Measurements from ENCODE around the gene IL36RN.
"Not testable (repeated sequence)": the region's sequence is repeated elsewhere in the genome, so short reads cannot be mapped to it uniquely, and the experiment has no call there.

The IL36RN gene

DNA sequence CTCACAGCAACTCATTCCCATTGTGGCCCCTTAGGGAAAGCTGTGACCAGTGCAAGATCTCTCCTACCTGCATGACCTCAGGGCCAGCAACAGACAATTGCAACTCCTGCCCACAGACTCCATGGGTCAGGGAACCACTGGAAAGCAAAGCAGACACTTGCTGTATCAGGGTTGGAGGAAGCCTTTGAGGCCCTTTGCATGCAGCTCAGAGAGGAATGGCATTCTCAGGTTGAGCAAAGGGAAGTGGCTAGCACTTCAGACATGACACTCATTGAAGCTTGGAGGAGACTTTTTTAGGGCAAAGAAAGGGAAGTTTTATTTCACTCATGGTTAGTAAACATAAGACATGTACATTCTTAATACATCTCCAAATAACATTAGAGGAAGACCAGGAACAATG, 30.9 kb downstream of the IL36RN start:
- TF ChIP-seq, protein P1, sequence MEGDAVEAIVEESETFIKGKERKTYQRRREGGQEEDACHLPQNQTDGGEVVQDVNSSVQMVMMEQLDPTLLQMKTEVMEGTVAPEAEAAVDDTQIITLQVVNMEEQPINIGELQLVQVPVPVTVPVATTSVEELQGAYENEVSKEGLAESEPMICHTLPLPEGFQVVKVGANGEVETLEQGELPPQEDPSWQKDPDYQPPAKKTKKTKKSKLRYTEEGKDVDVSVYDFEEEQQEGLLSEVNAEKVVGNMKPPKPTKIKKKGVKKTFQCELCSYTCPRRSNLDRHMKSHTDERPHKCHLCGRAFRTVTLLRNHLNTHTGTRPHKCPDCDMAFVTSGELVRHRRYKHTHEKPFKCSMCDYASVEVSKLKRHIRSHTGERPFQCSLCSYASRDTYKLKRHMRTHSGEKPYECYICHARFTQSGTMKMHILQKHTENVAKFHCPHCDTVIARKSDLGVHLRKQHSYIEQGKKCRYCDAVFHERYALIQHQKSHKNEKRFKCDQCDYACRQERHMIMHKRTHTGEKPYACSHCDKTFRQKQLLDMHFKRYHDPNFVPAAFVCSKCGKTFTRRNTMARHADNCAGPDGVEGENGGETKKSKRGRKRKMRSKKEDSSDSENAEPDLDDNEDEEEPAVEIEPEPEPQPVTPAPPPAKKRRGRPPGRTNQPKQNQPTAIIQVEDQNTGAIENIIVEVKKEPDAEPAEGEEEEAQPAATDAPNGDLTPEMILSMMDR (IDR thresholded peaks at IDR 0.05): no peak
- no peak overlapping the region for H2AFZ ChIP-seq
- no peaks in the 10 kb centered on the region for H3K36me3 ChIP-seq (ENCODE audit: control insufficient read depth, insufficient read depth, low read length)
- H3K4me1 ChIP-seq: no peaks in the 10 kb centered on the region
- no peaks in the 10 kb centered on the region for H3K9me3 ChIP-seq (ENCODE audit: control insufficient read depth, low read length)
- H3K4me2 ChIP-seq (ENCODE audit: low read length): no peak overlapping the region
- no peaks in the 10 kb centered on the region for H3K79me2 ChIP-seq
- no peaks in the 10 kb centered on the region for H3K27me3 ChIP-seq (ENCODE audit: control insufficient read depth, insufficient read depth, low read length)
- no peak overlapping the region for H3K27ac ChIP-seq
- no peak overlapping the region for H3K9ac ChIP-seq
- no peak overlapping the region for H3K4me3 ChIP-seq (ENCODE audit: low read depth, low read length)

DNA sequence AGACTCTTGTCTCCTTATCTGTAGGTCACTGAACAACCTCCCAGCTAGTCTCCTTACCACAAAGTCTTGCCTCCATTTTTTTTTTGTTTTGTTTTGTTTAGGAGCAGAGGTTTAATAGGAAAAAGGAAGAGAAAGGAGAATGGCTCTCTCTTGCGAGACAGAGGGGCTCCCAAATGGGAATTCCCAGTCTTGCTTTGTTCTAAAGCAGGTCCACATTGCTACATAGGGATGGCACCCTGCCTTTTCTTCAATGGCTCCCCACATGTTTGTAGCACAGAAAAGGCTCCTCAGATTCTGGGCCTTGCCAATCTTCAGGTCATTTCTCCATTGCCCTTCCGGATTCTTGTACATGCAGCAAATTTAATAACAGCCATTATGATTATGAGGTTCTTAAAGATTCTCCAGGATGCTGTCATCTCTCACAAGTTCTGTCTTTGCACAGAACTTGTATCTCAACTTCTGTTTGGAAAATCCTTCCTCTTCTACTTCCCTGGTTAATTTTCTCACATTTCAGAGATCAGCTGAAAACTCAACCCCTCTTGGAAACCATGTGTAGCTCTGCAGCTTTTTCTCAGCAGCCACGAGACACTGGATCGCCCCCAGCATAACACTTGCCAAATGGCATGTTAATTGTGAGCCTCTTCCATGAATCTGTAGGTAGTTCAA, 32.4 kb downstream of the IL36RN start:
- H3K4me3 ChIP-seq (ENCODE audit: low read depth, low read length): no peak overlapping the region
- TF ChIP-seq, protein P1 (IDR thresholded peaks at IDR 0.05): no peak
- H3K27me3 ChIP-seq (ENCODE audit: control insufficient read depth, insufficient read depth, low read length): no peaks in the 10 kb centered on the region
- H3K27ac ChIP-seq: no peak overlapping the region
- H3K9ac ChIP-seq: no peak overlapping the region
- H3K4me1 ChIP-seq: no peaks in the 10 kb centered on the region
- H3K79me2 ChIP-seq: no peaks in the 10 kb centered on the region
- H2AFZ ChIP-seq: no peak overlapping the region
- H3K4me2 ChIP-seq (ENCODE audit: low read length): no peak overlapping the region
- H3K9me3 ChIP-seq (ENCODE audit: control insufficient read depth, low read length): no peaks in the 10 kb centered on the region
- no peaks in the 10 kb centered on the region for H3K36me3 ChIP-seq (ENCODE audit: control insufficient read depth, insufficient read depth, low read length)

DNA sequence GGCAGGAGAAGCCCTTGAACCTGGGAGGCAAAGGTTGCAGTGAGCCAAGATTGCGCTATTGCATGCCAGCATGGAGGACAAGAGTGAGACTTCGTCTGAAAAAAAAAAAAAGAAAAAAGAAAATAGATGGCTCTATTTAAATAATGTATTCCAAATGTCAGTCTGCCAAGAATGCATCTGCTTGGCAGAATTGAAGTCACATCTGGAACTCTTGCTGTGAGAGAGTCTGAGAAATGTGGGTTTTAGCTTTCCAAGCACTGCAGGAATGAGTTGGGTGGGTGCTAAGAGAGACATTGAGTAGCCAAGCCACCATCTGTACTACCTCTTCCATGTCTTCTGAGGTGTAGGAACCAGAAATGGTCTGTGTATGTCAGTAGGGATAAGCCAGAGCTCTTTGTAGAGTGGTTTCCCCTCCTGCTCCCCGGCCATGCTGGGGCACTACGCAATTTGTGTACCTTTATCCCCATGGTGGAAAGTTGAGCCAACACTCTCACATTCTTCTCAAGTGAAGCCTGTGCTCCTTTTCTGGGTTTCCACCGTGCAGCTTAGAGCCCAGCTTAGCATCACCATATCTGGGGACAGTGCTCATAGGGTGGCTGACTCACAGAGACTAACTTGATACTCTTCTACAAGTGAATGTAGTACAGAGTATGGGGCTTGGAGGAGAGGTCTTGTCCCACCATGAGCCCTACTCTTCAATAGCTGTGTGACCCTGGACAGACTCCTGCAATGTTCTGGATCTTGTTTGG, 34.0 kb downstream of the IL36RN start:
- Histone ChIP-seq H2AFZ (no peak overlapping the region), H3K36me3 (ENCODE audit: control insufficient read depth, insufficient read depth, low read length) (no peaks in the 10 kb centered on the region), H3K27me3 (ENCODE audit: control insufficient read depth, insufficient read depth, low read length) (no peaks in the 10 kb centered on the region), H3K9ac (no peak overlapping the region), H3K9me3 (ENCODE audit: control insufficient read depth, low read length) (no peaks in the 10 kb centered on the region), H3K4me1 (no peaks in the 10 kb centered on the region), H3K4me3 (ENCODE audit: low read depth, low read length) (no peak overlapping the region), H3K4me2 (ENCODE audit: low read length) (no peak overlapping the region), H3K79me2 (no peaks in the 10 kb centered on the region), H3K27ac (no peak overlapping the region)
- TF ChIP-seq, protein P1 (IDR thresholded peaks at IDR 0.05): no peak

DNA sequence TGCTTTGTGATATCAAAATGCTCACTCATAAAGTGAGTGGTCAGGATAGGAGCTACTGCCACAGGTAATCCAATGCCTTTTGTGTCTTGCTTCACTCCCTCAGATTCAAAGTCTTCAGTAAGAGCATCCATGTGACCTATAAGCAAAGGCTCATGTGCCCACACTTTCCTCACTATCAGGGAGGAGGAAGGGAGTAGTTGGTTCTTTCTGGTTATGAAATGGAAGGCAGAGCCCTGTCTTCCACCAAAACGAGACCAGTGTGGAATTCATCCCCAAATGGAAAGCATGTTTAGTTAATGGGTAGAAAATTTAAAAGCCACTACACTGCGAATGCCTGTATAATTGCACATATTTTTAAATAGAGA, 34.6 kb downstream of the IL36RN start:
- Histone ChIP-seq H3K4me1 (no peaks in the 10 kb centered on the region), H3K36me3 (ENCODE audit: control insufficient read depth, insufficient read depth, low read length) (no peaks in the 10 kb centered on the region), H3K27ac (no peak overlapping the region), H3K9me3 (ENCODE audit: control insufficient read depth, low read length) (no peaks in the 10 kb centered on the region), H3K4me2 (ENCODE audit: low read length) (no peak overlapping the region), H3K27me3 (ENCODE audit: control insufficient read depth, insufficient read depth, low read length) (no peaks in the 10 kb centered on the region), H2AFZ (no peak overlapping the region), H3K79me2 (no peaks in the 10 kb centered on the region), H3K4me3 (ENCODE audit: low read depth, low read length) (no peak overlapping the region), H3K9ac (no peak overlapping the region)
- TF ChIP-seq, protein P1 (IDR thresholded peaks at IDR 0.05): no peak

DNA sequence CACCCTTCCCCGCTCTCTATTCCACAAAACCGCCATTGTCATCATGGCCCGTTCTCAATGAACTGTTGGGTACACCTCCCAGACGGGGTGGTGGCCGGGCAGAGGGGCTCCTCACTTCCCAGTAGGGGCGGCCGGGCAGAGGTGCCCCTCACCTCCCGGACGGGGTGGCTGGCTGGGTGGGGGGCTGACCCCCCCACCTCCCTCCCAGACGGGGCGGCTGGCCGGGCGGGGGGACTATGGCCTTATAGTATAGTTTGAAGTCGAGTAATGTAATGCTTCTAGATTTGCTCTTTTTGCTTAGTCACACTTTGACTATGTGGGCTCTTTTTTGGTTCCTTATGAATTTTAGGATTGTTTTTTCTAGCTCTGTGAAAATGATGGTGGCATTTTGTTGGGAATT, 37.3 kb downstream of the IL36RN start:
- not testable (repeated sequence) for H3K4me1 ChIP-seq; H3K36me3 ChIP-seq (ENCODE audit: control insufficient read depth, insufficient read depth, low read length); H3K27me3 ChIP-seq (ENCODE audit: control insufficient read depth, insufficient read depth, low read length); H3K4me2 ChIP-seq (ENCODE audit: low read length); H3K27ac ChIP-seq; H2AFZ ChIP-seq; H3K9me3 ChIP-seq (ENCODE audit: control insufficient read depth, low read length); H3K4me3 ChIP-seq (ENCODE audit: low read depth, low read length); H3K79me2 ChIP-seq; H3K9ac ChIP-seq

DNA sequence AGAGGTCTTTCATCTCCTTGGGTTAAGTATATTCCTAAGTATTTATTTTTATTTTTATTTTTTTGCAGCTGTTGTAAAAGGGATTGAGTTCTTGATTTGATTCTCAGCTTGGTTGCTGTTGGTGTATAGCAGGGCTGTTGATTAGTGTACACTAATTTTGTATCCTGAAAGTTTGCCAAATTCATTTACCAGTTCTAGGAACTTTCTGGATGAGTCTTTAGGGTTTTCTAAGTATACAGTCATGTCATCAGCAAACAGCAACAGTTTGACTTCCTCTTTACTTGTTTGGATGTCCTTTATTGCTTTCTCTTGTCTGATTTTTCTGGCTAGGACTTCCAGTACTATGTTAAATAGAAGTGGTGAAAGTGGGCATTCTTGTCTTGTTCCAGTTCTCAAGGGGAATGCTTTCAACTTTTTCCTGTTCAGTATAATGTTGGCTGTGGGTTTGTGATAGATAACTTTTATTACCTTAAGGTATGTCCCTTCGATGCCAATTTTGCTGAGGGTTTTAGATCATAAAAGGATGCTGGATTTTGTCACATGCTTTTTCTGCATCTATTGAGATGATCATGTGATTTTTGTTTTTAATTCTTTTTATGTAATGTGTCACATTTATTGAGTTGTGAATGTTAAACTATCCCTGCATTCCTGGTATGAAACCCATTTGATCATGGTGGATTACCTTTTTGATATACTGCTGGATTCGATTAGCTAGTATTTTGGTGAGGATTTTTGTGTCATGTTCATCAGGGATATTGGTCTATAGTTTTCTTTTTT, 38.0 kb downstream of the IL36RN start:
- not testable (repeated sequence) for H3K9me3 ChIP-seq (ENCODE audit: control insufficient read depth, low read length); H3K27me3 ChIP-seq (ENCODE audit: control insufficient read depth, insufficient read depth, low read length); H2AFZ ChIP-seq; H3K27ac ChIP-seq; H3K36me3 ChIP-seq (ENCODE audit: control insufficient read depth, insufficient read depth, low read length); H3K4me2 ChIP-seq (ENCODE audit: low read length); H3K4me1 ChIP-seq; H3K9ac ChIP-seq; H3K4me3 ChIP-seq (ENCODE audit: low read depth, low read length); H3K79me2 ChIP-seq
